Measurements from ENCODE around the gene TCP1.
"Not testable (repeated sequence)": the region's sequence is repeated elsewhere in the genome, so short reads cannot be mapped to it uniquely, and the experiment has no call there.

TCP1 gene

DNA sequence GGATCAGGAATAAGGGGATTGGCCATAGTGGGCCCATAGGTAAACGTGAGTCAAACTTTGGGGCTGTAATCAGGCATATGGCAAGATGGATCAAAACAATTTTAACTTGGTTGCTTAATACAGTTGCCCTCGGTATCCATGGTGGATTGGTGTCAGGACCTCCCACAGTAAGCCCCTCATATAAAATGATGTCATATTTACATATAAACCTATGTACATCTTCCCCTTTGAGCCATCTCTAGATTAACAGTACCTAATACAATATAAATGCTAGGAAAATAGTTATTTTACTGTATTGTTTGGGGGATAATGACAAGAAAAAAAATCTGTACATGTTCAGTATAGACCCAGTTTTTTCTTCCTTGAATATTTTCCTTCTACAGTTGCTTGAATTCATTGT lies 35.0 kb downstream of the TCP1 start:
- H3K9me2 ChIP-seq (replicated peaks; ENCODE audit: insufficient read depth, low read length), result no peaks in the 10 kb centered on the region
- no peak overlapping the region for H3K4me2 ChIP-seq (ENCODE audit: low read depth, low read length, poor library complexity, severe bottlenecking)
- H3K4me3 ChIP-seq (ENCODE audit: insufficient read depth, low read length, poor library complexity, severe bottlenecking), result no peak overlapping the region
- no peaks in the 10 kb centered on the region for H3K9me3 ChIP-seq (ENCODE audit: insufficient read depth, low read length)
- H2AFZ ChIP-seq (ENCODE audit: low read depth, low read length, severe bottlenecking), result no peak overlapping the region
- peaks cover 63% of the 10 kb centered on the region for H3K36me3 ChIP-seq (ENCODE audit: low read length)
- no peak overlapping the region for H3K27ac ChIP-seq (ENCODE audit: low read depth, low read length)
- 0 out of 2 replicates have a peak, but pooled peaks cover 4% of the 10 kb centered on the region for H4K20me1 ChIP-seq (ENCODE audit: low read depth, low read length)
- no peak overlapping the region for H3K9ac ChIP-seq (ENCODE audit: low read length)
- H3F3A ChIP-seq (ENCODE audit: insufficient read depth), result peaks cover 58% of the 10 kb centered on the region
- TF ChIP-seq, protein P1, sequence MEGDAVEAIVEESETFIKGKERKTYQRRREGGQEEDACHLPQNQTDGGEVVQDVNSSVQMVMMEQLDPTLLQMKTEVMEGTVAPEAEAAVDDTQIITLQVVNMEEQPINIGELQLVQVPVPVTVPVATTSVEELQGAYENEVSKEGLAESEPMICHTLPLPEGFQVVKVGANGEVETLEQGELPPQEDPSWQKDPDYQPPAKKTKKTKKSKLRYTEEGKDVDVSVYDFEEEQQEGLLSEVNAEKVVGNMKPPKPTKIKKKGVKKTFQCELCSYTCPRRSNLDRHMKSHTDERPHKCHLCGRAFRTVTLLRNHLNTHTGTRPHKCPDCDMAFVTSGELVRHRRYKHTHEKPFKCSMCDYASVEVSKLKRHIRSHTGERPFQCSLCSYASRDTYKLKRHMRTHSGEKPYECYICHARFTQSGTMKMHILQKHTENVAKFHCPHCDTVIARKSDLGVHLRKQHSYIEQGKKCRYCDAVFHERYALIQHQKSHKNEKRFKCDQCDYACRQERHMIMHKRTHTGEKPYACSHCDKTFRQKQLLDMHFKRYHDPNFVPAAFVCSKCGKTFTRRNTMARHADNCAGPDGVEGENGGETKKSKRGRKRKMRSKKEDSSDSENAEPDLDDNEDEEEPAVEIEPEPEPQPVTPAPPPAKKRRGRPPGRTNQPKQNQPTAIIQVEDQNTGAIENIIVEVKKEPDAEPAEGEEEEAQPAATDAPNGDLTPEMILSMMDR (IDR thresholded peaks at IDR 0.05; ENCODE audit: insufficient read depth, low read length, poor library complexity, severe bottlenecking), result no peak
- no peak for TF ChIP-seq EZH2phosphoT487 (conservative IDR thresholded peaks at IDR 0.05; ENCODE audit: low read length)
- no peaks in the 10 kb centered on the region for H3K27me3 ChIP-seq (ENCODE audit: low read length)
- peaks cover 18% of the 10 kb centered on the region; the same call in 1 of the 2 replicates for H3K79me2 ChIP-seq (ENCODE audit: insufficient read depth, low read length)

DNA sequence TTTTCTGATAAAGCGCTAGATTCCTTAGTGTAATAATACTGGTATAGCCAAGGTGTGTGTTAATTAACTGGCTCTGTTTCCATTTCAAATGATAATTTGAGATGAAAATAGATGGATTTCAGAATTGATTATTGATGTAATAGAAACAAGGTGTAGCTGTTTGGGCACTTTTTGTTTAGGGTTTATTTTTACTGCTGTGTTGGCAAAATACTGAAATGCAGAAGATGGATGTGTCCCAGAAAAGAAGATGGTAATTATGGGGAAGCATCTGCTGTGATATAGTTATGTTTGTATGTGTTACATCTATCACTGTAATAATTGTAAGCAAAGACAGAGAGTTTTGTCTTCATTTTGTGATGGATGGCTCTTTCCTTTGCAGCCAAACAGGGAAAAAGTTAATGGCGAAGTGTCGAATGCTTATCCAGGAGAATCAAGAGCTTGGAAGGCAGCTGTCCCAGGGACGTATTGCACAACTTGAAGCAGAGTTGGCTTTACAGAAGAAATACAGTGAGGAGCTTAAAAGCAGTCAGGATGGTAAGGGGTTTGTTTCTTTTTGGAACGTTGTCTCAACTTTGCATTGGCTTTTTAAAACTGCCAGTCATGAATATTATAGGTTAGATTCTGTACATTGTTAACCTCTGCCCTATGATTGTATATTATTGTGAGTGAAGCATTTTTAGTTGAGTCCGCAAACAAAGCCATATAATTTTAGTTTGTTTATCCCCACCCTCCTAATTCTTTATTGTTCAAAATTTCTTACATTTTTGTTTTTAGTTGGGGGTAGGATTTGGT lies 36.1 kb downstream of the TCP1 start:
- Histone ChIP-seq H3F3A (ENCODE audit: insufficient read depth) (peaks cover 54% of the 10 kb centered on the region), H3K9me2 (replicated peaks; ENCODE audit: insufficient read depth, low read length) (no peaks in the 10 kb centered on the region), H3K4me3 (ENCODE audit: insufficient read depth, low read length, poor library complexity, severe bottlenecking) (no peak overlapping the region), H3K79me2 (ENCODE audit: insufficient read depth, low read length) (peaks cover 18% of the 10 kb centered on the region; the same call in 1 of the 2 replicates), H3K27me3 (ENCODE audit: low read length) (no peaks in the 10 kb centered on the region), H3K27ac (ENCODE audit: low read depth, low read length) (no peak overlapping the region), H3K9ac (ENCODE audit: low read length) (no peak overlapping the region), H3K4me2 (ENCODE audit: low read depth, low read length, poor library complexity, severe bottlenecking) (no peak overlapping the region), H3K9me3 (ENCODE audit: insufficient read depth, low read length) (no peaks in the 10 kb centered on the region), H2AFZ (ENCODE audit: low read depth, low read length, severe bottlenecking) (no peak overlapping the region), H3K36me3 (ENCODE audit: low read length) (peaks cover 63% of the 10 kb centered on the region), H4K20me1 (ENCODE audit: low read depth, low read length) (0 out of 2 replicates have a peak, but pooled peaks cover 4% of the 10 kb centered on the region)
- TF ChIP-seq, protein P1 (IDR thresholded peaks at IDR 0.05; ENCODE audit: insufficient read depth, low read length, poor library complexity, severe bottlenecking), result no peak
- no peak for TF ChIP-seq EZH2phosphoT487 (conservative IDR thresholded peaks at IDR 0.05; ENCODE audit: low read length)

DNA sequence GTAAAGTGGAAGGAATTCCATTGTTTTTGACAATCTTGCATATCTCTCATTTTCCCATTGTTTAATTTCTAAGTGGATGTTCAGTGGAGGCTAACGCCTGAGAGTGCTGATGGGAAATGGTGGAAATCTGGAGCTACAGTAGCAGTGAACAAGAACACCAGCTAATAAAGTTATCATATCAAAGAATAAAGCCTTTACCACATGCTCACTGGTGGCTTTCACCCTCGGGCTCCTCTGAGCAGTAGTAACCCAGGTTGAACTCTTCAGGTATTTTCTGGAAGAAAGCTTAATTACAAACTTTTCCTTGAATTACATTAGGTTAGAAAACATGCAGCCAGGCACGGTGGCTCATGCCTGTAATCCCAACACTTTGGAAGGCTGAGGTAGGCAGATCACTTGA lies 38.0 kb downstream of the TCP1 start:
- Histone ChIP-seq H4K20me1 (ENCODE audit: low read depth, low read length) (peaks cover 4% of the 10 kb centered on the region; the same call in 1 of the 2 replicates), H3K36me3 (ENCODE audit: low read length) (peaks cover 72% of the 10 kb centered on the region), H3K27me3 (ENCODE audit: low read length) (no peaks in the 10 kb centered on the region), H3K9ac (ENCODE audit: low read length) (no peak overlapping the region), H3K4me3 (ENCODE audit: insufficient read depth, low read length, poor library complexity, severe bottlenecking) (no peak overlapping the region), H3K4me2 (ENCODE audit: low read depth, low read length, poor library complexity, severe bottlenecking) (no peak overlapping the region), H3K9me3 (ENCODE audit: insufficient read depth, low read length) (no peaks in the 10 kb centered on the region), H3K27ac (ENCODE audit: low read depth, low read length) (no peak overlapping the region), H2AFZ (ENCODE audit: low read depth, low read length, severe bottlenecking) (no peak overlapping the region), H3K9me2 (replicated peaks; ENCODE audit: insufficient read depth, low read length) (no peaks in the 10 kb centered on the region), H3K79me2 (ENCODE audit: insufficient read depth, low read length) (peaks cover 33% of the 10 kb centered on the region; the same call in 1 of the 2 replicates), H3F3A (ENCODE audit: insufficient read depth) (peaks cover 53% of the 10 kb centered on the region; the same call in 1 of the 2 replicates)
- TF ChIP-seq, protein P1 (IDR thresholded peaks at IDR 0.05; ENCODE audit: insufficient read depth, low read length, poor library complexity, severe bottlenecking), result no peak
- no peak for TF ChIP-seq EZH2phosphoT487 (conservative IDR thresholded peaks at IDR 0.05; ENCODE audit: low read length)

DNA sequence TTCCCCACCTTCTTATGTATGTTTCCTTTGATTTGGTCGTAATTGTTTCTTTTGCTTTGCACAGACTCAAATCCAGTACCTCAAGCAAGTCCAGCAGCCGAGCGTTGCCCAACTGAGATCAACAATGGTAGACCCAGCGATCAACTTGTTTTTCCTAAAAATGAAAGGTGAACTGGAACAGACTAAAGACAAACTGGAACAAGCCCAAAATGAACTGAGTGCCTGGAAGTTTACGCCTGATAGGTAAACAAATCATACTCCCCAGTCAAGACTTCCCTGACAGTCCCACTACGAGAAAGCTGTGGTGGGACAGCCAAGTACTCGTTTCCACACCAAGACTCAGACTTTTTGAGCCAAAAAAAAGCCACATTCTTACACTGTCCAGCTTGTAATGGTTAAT lies 41.3 kb downstream of the TCP1 start:
- H3F3A ChIP-seq (ENCODE audit: insufficient read depth), result peaks cover 29% of the 10 kb centered on the region; the same call in 1 of the 2 replicates
- not testable (repeated sequence) for H3K9ac ChIP-seq (ENCODE audit: low read length); H3K27ac ChIP-seq (ENCODE audit: low read depth, low read length); H3K9me3 ChIP-seq (ENCODE audit: insufficient read depth, low read length); H3K4me3 ChIP-seq (ENCODE audit: insufficient read depth, low read length, poor library complexity, severe bottlenecking); H2AFZ ChIP-seq (ENCODE audit: low read depth, low read length, severe bottlenecking); H3K27me3 ChIP-seq (ENCODE audit: low read length); H3K9me2 ChIP-seq (replicated peaks; ENCODE audit: insufficient read depth, low read length); H3K4me2 ChIP-seq (ENCODE audit: low read depth, low read length, poor library complexity, severe bottlenecking)
- peaks cover 77% of the 10 kb centered on the region for H3K36me3 ChIP-seq (ENCODE audit: low read length)
- H4K20me1 ChIP-seq (ENCODE audit: low read depth, low read length), result peaks cover 13% of the 10 kb centered on the region
- peaks cover 46% of the 10 kb centered on the region for H3K79me2 ChIP-seq (ENCODE audit: insufficient read depth, low read length)

Data from SU-DHL-6 (cell line).